KG1 (cell line): ENCODE measurements around the gene CTSZ.
"Not testable (repeated sequence)": the region's sequence is repeated elsewhere in the genome, so short reads cannot be mapped to it uniquely, and the experiment has no call there.

Experiments used
- DNase-seq: peaks from one replicate; lab custom pipeline; 2025; lab: John Stamatoyannopoulos, UW

The CTSZ gene

DNA sequence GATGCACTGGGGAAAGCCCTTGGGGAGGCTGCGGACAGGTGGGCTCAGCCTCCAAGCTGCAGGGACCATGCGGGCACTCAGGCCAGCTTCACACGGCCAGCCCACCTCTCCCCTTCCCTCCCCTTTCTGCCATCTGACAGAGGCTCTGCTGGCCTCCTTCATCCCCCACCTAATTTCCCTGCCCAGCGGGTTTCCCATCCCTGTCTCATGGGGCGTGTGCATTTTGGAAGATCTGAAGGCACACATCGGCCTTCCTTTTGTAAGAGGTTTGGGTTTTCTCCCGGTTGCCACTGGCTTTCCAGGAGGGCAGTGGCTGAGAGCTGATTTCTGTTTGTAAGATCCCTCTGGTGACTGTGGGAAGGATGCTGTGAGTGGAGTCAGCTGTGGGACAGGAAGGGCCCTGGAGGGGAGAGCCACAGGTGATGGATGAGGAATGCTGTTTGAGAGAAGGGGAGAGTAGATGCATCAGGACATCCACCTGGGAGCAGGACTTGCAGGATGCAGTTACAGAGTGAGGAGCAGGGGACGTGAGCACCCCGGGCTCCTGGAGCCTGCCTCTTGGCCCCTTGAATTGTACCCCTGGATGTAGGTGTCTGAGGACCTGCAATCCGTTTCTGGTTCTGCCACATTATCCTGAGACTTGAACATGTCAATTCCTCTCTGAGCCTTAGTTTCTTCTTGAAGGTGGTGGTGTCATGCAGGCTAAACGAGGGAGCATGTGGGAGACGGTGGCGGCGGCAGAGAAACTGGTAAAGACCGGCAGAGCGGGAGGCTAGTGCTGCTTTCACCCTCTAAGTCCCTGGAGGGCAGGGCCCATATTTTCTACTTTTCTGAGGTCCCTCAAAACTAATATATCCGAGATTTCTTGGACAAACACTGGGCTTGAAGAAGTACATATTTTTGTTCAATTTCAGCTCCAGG is 6.2 kb upstream of the CTSZ start:
- DNase-seq = no peak

DNA sequence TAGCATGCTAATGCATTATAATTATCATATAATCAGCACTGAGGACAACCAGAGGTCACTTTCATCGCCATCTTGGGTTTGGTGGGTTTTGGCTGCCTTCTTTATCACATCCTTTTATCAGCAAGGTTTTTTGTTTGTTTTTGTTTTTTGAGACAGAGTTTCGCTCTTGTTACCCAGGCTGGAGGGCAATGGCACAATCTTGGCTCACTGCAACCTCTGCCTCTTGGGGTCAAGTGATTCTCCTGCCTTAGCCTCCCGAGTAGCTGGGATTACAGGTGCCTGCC is 4.8 kb upstream of the CTSZ start:
- not testable (repeated sequence) for DNase-seq

- DNase-seq = no peak
Observed at GRCh38 chr20:59010995-59011873, 4.2 kb upstream of the CTSZ start.

DNA sequence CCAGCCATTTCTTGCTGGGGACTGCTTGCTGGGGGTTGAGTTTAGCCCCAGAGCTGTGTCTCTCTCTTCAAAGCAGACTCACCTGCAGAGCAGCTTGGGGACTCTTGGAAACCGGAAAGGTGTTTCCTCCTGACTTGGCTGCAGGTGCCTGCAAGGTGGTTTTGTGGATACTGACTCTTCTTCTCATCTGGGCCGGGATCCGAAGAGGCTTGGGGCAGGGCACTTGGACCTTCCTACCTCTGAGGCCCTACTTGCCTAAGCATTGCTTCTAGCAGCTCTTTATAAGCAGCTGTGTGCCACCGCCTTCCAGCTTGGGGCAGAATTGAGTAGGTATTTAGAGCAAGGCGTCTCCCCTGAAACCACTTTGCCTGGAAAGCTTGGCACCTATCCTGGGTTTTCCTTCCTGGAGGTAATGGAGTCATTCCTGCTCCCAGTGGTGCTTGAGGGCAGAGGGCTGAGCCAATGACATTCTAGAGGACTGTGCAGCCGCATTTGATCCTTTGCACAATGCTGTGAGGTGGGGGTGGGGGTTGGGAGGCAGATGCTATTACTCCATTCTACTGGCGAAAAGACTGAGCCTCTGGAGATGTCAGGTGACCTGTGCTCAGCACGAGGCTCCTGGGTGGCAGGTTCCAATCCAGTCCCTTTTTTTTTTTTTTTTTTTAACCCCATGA is 3.4 kb upstream of the CTSZ start:
- DNase-seq = no peak

DNA sequence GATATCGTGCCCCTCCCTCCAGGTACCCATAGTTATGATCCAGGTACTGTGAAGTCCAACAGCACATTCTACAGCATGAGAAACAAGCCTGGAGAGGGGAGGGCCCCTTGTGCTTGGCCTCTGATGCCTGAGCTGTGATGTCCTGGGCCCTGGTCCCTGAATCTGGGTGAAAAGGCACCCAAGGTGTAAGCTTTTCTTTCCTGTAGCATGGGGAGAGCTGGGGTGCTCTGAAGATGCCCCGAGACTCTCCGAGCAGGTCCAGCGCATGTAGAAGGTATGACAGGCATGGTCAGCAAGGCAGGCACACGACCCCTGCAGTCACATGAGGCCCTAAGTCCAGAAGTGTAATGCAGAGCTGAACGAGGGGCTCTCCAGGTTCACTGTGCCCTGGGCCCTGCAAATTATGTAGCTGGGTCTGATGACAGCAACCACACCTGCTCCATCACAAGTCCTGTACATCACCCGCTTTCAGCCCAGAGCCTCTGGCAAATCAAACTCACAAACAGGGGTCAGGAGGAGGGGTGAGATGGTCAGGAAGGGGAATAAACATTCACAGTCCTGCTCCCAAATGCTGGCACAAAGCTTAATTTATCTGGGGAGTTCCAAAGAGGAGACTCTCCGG is 1.8 kb upstream of the CTSZ start:
- no peak for DNase-seq

- peak; percentile 32 for DNase-seq
Observed at GRCh38 chr20:59007665-59008511, 834 bp upstream of the CTSZ start.

DNA sequence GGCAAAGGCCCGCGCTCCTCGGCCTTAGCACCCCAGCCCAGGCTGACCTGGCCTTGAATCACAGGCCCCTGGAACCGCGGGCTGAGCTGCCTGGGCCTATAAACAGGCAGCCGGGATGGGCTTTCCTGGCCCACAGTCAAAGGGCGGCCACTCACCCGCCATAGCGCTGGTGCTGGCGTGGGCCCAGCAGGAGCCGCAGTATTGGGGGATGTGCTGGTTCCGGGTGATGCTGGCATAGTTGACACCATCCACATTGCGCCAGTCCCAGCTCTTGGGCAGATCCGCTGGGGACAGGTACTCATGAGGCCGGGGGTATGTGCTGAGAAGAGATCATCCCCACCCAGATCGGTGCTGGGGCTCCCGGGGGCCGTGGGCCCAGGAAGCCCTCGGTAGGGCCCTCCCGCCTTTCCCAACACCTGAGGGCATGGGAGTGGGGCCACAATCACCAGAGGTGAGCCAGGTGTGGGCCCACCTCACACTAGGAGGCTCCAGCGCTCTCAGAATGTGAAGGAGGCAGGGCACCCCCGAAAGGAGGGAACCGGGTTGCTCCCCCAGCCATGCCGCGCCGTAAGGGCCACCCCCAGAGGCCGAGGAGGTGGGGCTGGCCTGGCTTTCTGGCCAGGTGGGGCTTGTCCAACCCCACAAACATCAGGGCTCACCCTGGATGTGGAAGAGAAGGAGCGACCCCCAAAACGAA is 739 bp downstream of the CTSZ start:
- DNase-seq = no peak

DNA sequence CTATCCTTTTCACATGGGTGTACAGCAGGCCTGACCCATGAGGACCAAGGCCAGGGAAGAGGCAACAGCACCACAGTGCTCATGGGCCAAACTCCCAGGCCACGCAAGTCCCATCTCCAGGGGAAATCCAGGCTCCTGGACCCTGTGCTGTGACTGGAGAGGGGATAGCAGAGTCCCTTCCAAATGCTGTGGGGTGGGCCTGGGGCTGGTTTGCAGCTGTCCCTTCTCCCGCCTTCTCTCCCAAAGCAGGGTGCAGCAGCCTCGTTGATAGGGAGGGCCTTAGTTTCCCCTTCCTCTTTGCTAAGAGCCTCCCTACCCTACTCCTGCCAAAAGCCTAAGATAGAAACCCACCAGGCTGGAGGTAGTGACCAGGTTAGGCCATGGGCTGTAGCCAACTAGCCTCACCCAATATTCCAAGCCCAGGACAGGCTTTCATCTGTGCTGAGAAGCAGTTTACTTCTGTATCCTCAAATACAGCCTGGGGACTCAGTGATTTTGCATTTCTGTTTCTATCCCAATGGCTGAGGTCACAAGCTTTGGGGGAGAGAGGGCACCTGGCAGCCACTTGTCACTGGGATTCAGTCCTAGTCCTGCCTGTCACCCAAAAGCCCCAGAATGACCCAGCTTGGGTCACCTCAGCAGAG is 1.4 kb downstream of the CTSZ start:
- DNase-seq = no peak

DNA sequence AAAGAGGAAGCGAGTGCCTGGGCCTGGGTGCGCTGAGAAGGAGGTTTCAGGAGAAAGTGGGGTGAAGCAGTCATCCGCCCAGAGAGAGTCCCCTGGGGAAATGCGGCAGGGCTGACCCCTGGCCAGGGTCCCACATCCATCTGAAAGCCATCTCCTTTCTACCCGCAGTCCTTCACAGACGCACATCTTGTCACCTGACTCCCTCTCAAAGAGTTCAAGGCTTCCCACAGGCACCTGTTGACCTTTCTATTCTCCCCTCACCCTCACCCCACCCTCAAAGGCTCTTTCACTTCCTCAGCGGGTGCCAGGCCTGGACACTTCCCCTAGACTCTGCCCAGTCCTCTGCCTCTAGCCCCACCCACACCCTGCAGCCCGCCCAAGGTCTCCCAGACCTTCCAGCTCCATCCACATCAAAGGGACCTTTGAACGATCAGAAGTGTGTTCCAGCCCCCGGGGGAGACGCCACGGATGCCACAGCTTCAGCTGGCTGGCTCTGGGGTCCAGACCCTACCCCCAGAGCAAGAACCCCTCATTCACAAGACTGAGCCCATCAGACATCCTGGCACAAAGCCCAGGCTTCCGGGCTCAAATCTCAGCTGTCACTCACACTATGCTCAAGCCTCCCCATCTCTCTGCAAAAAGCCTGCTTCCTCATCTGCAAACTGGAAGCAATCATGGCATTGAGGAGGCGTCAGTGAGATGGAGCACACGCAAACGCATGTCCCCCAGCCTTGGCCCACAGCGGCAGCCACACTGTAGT is 2.1 kb downstream of the CTSZ start:
- DNase-seq = no peak

- DNase-seq = no peak
Observed at GRCh38 chr20:59004493-59004762, 2.6 kb downstream of the CTSZ start.

DNA sequence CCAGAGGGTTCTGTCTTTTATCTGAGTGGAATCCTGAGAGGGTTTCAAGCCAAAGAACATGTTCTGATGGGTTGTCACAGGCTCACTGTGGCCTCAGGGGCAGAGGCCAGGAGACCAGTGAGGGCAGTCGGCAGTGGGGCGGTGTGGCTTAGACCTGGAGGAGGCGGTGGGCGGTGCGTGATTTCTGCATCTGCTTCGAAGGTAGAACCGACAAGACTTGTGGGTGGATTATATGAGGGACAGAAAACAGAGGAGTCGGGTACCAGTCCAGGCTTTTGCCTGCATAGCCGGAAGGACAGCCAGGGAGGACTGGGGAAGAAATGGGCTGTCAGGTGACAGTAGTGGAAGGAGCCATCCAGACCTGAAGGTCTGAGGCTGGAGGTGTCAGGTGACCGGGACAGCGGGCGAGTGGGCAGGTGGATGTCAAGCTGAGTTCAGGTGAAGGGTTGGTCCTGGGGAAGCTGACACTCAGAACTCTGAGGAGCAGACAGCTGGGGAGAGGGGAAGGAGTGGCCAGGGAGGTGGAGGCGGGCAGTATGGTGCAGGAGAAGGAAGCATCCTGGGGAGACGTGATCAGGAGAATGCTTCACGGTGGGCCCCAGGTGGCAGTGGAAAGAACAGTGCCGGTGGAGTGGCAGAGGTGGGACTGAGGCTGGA is 3.1 kb downstream of the CTSZ start:
- DNase-seq = no peak

DNA sequence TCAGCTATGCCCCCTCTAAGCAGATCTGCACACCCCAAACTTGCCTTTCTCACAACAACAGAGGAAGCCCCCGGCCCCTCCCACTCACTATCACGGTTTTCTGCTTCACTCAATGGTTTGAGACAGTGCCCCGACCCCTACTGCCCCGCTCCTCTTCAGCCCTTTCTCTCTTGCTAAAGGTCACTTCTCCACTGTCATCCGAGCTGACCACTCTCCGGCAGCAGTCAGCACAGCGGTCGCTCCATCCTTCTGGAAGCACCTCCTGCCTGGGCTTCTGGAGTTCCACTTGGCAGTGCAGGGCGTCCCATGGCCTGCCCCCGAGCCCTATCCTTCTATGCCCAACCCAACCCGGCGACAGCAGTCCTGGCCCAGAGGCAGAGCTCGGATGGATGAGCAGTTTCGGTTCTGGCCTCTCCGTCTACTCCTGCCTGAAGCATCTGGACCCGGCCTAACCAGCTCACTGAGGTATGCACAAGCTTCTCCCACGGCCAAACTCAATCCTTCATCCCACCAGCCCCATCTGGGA is 4.1 kb downstream of the CTSZ start:
- no peak for DNase-seq

- no peak for DNase-seq
Observed at GRCh38 chr20:59002388-59002787, 4.7 kb downstream of the CTSZ start.

GRCh38 chr20:59001449-59002171 is 5.4 kb downstream of the CTSZ start:
- no peak for DNase-seq

DNA sequence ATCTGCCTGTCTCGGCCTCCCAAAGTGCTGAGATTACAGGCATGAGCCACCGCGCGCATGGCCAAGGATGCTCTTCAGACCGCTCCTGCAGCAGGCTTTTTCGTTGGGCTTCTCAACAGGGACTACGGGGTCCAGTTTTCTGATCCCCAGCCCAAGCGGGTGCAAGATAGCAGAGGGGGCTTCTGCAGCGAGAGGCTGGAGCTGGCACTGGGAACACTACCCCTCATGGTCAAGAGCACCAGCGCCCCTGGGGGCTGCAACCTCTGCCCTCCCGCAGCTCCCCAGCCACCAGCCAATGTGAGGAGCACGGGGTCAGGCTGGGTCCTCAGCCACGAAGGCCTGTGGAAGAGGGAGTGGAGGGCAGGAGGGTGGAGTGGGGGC is 6.0 kb downstream of the CTSZ start:
- no peak for DNase-seq

DNA sequence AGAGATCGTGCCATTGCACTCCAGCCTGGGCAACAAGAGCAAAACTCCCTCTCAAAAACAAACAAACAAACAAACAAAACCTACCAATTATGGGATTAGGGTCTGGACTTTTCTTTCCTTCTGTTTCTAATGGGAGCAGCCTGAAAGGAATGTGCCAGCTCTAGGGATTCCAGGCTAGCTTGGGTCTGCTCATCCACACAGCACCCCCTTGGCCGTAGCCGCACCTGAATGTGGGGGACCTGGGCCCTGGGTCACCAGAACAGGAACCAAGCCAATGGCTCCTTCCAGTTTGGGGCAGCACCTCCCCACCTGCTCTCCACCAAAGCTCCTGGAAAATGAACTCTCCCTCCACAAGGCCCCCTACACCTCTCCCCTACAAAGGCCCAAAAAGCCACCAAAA is 6.7 kb downstream of the CTSZ start:
- no peak for DNase-seq

- DNase-seq = no peak
Observed at GRCh38 chr20:58998656-58999055, 8.4 kb downstream of the CTSZ start.

DNA sequence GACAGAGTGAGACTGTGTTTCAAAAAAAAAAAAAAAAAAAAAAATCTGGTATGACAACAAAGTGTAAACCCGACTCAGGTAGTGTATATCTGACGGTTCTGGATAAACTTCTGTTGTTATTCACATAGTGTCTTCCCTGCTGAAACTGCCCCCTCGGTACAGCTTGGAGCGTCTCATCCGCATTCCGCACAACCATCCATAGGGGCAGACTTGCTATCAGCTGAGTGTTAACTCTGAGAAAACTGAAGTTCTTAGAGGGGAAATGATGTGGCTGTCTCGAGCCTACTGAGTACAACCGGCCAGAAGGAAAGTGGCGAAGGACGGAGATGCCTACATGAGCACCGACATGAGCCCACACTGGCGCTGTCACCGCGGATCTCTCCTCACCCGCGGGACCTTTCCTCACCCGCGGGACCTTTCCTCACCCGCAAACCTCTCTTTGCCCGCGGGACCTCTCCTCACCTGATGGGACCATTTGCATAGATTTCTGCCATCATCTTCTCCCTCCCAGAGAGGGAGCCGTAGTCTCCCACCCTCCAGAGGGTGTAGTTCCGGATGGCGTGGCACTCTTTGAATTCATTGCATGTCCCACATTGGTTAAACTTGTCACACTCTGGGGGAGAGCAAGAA is 9.8 kb downstream of the CTSZ start:
- DNase-seq = no peak
